GM18873 (cell line): ENCODE results near the gene FBXO31.
"Not testable (repeated sequence)": the region's sequence is repeated elsewhere in the genome, so short reads cannot be mapped to it uniquely, and the experiment has no call there.

Experiments
- ATAC-seq: cut with Tn5 transposase; IDR thresholded peaks from one replicate; pipeline ENCODE4 v1.9.1; 2021; ENCODE audit warnings: mild to moderate bottlenecking, moderate library complexity, moderate number of reproducible peaks; ENCODE audit not compliant: unreplicated experiment, low FRiP score

The FBXO31 gene

DNA sequence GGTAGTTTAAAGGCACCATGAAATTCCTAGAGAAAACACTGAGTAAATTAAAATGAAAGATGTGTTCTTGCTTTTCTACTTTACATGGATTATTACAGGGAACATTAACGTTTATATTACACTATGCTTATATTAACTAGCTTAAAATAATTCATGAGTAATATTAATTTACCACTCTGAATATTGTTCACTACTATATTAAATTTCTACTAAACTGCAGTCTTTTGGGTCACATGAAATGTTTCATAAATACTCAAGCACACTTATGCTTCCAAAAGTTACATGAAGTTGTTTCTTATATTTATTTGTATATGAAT is 5.2 kb upstream of the FBXO31 start:
- ATAC-seq = no peak

DNA sequence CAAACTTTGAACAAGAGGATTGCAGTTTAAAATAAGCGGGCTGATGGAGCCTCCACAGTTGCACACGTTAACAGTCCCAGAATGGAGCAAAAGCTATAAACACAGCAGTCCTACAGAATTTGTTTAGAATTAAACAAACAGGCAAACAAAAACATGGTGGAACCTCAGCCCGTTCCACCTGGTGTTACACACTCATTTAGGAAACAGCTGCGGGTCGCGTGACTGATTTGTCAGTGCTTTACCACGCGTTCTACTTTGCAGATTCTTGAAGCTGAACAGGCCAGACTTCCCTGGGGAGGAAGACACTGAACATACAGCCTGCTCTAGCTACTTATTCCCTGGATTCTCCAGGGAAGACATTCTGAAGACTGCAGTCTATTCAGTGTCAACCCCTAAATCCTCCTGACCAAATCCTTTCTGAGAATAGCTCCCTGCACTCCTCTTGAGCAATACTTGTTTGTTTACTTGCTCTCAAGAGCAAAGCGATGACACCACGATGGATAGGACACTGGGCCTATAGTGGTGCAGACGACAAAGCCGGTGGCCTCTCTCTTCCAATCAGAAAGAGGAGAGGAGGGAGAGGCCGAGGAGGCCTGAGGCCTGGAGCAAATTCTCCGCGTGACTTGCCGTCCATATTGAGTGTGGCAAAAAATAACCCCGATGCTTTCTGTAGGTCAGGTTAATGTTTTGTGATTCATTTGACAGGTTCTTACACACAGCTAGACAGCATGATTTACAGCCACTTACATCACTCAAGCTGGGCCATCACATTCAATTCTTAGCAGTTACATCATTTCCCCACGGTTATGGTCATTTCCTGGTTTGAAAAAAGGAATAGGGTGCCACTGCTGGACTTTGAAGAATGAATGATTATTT is 4.6 kb upstream of the FBXO31 start:
- peak; percentile 54 for ATAC-seq

DNA sequence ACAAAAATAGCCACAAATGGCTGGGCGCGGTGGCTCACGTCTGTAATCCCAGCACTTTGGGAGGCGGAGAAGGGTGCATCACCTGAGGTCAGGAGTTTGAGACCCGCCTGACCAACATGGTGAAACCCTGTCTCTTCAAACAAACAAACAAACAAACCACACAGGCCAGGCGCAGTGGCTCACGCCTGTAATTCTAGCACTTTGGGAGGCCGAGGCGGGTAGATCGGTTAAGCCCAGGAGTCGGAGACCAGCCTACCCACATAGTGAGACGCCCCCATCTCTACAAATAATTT is 1.2 kb upstream of the FBXO31 start:
- not testable (repeated sequence) for ATAC-seq

DNA sequence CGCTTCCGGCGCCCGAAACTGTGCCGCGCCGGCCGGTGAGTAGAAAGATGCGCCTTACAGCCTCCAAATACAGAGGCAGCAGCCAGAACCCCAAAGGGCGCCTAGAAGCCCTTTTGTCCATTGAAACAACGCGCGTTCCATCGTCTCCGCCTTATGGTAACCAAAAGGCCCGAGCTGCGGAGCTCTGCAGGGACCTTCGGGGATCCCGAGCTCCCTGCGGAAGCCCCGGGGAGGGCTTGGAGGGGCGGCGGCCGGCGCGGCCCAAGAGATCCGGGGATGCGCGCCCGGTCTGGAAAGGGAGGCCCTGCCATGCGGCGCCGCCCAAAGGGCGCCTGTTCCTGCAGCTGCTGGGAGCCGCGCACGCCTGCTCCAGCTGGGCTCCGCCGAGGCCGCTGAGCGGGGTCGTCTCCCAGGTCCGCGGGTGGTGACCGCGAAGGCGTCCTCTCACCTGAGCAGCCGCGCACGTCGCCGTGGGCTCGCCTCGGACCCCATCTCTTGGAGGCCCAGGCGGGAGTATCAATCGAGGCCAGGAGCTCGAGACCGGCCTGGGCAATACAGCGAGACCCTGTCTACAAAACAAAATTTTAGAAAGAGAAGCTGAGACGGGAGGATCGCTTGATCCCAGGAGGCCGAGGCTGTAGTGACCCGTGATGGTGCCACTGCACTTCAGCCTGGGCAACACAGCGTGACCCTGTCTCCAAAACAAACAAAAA is 742 bp upstream of the FBXO31 start:
- peak; percentile 0 for ATAC-seq

DNA sequence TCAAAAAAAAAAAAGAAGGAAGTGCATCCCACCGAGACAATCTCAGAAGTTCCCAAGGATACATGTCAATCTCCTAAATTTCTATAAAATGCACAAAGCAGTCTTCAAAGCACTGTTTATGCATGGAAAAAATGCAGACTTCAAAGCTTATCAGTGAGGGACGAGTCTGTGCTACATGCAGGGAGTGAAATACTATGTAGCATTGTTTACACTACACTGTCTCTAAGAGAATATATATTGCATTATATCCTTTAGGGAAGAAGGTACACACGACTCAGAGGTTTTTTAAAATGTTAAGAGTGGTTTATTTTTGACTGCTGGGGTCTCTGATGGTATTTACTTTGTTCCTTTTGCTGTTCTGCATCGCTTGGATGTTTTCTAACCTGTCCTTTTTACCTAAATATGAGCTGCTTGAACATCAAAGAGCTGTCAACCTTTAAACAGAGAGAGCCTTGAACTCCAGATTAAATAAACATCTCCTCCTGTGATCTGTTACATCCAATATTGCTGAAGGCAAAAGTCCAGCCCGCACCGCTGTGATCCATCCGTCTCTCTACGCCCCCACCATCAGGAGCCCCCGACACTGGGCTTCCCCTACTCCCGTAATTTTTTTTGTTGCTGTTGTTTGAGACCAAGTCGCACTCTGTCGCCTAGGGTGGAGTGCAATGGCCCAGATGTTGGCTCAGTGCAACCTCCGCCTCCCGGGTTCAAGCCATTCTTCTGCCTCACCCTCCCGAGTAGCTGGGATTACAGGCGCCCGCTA is 1.4 kb downstream of the FBXO31 start:
- ATAC-seq = no peak

DNA sequence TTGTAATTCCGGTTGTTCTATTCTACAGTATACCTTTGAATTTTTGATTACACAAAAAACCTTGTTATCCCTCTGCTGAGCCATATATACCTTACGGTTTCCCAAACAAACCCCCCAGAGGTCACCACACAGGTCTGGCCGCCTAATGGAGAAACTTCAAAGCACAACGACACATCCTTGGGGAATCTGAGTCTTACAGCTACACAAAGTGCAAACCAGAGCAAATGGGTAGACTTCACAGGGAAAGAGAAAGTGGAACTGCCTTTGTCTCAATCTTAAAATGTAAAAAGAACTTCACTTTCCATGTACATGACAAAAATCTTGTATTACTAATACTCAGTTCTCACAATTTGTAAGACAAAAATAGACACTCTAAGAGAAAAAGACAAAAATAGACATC is 2.7 kb downstream of the FBXO31 start:
- ATAC-seq = no peak

DNA sequence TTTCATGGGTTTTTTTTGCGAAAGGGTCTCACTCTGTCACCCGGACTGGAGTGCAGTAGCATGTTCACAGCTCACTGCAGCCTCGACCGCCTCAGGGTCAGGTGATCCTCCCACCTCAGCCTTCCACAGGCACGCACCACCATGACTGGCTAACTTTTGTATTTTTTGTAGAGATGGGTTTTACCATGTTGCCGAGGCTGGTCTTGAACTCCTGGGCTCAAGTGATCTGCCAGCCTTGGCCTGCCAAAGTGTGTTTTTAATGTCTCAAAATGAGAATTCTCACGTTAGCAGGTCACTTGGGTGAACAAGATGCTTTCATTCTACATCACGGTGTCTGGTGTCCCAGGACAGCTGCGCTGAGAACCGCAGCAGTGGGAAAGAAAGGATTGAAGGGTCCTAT is 3.2 kb downstream of the FBXO31 start:
- no peak for ATAC-seq

DNA sequence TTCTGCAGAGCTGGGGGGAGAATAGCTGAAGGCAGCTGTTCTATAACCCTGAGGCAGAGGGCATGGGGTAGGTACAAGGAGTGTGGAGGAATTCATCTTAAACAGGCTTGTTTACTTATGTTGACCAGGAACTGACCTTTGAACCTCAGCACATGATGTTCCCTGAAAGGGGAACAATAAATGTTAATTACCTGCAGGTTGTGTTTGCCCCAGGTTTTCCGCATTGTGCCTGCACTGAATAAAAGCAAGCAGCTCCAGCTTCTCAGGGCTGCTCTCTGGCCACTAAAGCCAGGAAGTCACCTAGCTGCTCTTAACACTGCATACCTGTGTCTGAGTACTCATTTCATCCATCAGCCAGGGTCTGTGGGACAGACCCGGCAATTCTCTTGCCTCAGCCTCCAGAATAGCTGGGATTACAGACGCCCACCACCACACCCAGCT is 4.2 kb downstream of the FBXO31 start:
- ATAC-seq = not testable (repeated sequence)

DNA sequence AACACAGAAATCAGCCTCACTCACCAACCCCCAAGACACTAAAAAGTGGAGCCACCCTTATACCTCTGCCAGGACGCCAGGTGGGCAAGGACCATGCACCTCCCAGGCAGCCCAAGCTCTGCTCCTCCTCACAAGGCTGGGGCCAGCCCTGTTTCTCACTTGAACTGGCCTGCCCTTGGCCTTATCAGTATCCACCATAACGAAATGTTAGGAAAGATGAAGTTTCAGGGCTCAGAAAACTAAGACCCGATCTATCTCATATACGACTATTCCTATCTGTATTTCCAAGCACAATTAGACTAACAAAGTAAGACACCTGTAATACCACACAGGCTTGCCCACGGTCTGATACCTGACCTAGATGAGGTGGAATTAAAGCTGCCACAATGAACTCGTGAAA is 6.9 kb downstream of the FBXO31 start:
- ATAC-seq = no peak

DNA sequence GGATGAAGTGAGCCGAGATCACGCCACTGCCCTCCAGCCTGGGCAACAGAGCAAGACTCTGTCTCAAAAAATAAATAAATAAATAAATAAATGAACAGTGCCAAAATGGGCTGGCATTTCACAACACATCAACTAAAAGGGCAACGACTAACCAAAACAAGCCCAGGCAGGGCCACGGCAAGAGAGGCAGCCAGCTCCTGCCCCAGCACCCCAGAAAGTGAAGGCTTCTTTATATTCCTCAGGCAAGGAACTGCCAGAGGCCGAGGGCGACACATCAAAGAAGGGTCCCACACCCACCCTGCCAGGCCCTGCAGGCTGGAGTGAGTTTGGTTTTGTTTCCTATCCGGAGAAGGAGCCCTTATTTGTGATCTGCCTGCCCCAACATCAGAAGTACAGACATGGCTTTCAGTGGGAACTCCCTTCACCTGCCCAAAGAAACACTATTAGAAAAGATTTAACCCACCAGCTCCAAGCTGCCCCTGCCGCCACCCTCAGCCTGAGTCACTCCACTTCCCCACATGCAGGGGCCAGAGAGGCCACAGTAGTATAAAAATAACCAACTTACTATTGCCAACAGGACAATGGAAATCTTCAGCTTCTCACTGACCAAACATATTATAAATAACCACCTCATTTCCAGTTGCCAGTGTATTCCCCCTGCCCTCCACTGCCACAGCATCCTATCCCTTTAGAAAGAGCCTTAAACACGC is 8.0 kb downstream of the FBXO31 start:
- no peak for ATAC-seq

DNA sequence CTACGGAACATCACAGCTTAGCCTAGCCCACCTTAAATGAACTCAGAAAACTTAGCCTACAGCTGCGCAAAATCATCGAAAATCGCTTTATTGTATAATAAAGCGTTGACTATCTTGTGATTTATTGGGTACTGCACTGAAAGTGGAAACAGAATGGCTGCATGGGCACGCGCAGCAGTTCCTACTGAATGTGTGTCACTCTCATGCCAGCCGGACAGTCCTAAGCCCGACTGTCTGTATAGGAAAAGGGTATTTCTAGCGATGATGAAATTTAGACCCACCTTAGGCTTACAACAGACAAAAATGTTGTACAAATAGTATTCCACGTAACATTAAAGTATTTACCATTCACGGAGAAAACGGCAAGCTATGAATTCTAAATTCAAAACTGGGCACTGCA is 9.3 kb downstream of the FBXO31 start:
- no peak for ATAC-seq

DNA sequence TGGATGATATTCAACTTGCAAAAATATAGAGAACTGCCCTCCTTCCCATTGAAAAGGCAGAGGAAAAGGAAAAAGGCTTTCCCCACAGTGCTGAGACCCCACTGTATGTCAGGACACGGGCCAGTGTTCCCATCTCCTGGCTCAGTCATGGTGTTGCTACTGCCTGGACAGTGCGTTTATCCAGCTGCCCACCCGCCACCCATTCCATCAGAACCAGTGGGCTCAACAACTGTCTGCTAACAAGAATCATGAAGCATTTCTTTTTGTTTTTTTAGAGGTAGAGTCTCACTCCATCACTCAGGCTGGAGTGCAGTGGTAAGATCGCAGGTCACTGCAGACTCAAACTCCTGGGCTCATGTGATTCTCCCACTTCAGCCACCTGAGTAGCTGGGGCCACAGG is 11.3 kb downstream of the FBXO31 start:
- ATAC-seq = no peak

DNA sequence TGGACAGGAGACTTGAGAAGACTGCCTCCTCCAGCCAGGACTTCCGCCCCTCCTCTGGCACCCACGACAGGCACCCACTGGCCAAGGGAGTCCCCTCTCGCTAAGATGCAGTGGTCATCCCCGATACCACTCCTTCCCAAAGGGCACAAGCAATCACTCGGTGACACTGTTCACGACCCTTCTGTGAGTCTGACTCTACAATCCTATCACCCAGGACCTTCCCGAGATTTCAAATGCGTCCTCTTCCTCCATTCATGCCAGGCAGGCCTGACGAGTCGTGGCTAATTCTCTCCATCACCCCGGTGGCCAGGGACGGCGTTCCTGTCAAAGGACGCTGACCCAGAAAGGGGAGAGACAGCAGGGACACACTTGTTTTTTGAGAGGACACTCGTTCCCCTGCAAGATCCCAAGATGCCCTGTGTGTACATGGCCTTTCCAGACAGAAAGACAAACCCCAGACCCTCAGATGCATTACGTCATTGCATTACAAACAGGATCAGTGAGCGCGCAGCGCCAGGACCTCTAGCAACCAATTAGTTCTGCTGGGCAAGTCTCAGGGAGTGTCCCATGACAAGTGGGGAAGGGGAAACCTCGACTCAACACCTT is 12.2 kb downstream of the FBXO31 start:
- no peak for ATAC-seq

DNA sequence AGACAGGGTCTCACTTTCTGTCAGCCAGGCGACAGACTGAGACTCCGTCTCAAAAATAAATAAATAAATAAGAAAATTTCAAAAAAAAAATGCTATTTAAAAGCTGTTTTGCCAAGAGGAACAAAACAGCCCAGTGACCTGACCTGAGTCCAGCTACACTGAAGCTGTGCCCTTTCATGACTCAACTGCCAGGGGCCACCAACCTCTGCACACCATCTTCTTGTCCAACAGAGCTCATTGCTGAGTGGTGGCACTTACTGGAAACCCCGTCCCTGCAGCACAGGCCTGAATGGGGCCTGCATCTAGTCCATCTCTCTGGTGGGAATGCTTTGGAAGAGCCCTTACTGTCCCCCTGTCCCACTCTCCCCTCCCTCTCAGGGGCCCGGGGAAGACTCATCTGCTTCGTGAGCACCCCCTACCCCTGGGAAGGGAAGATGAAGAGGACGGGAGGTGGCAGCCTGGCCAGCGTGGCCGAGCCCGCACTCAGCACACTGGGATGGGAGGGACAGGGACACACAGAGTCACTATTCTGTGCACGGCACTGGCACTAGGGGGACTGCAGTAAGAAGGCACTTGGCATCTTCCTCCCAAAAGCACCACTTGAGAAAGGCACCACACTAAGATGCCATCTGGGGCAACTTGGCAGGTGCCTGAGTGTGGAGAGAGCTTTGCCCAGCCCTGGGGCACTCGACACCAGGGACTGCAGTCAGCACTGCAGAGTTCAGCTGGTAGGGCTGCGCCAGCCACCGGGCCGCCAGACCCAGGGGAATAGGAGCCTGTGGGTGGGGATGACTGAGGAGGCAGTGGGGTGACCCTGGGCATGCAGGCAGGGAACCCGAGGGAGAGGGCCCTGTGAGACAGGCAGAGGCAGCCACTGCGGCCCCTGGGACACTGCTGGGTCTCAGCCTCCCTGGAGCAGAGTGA is 13.5 kb downstream of the FBXO31 start:
- ATAC-seq = no peak

DNA sequence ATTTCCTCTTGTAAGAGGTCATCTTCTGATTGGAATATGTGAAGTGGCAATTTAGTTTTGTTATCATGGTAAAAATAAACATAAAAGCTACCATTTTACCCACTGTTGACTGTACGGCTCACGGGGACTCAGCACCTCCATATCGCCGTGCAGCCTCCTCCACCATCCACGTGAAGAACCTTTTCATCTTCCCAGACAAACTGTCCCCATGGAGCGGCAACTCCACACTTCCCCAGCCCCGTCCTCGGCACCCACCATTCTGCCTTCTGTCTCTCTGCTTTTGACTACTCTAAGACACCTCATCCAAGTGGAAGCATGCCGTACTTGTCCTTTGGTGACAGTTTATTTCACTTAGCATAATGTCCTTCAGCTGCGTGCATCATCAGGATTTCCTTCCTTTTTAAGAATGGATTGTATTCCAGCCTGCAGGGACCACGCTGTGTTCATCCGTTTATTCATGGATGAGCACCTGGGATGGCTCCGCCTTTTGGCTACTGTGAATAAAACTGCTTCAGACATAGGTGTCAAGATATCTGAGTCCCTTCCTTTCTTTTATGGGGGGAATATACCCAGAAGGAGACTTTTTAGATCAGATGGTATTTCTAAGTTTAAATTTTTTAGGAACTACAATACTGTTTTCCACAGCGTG is 14.3 kb downstream of the FBXO31 start:
- no peak for ATAC-seq

DNA sequence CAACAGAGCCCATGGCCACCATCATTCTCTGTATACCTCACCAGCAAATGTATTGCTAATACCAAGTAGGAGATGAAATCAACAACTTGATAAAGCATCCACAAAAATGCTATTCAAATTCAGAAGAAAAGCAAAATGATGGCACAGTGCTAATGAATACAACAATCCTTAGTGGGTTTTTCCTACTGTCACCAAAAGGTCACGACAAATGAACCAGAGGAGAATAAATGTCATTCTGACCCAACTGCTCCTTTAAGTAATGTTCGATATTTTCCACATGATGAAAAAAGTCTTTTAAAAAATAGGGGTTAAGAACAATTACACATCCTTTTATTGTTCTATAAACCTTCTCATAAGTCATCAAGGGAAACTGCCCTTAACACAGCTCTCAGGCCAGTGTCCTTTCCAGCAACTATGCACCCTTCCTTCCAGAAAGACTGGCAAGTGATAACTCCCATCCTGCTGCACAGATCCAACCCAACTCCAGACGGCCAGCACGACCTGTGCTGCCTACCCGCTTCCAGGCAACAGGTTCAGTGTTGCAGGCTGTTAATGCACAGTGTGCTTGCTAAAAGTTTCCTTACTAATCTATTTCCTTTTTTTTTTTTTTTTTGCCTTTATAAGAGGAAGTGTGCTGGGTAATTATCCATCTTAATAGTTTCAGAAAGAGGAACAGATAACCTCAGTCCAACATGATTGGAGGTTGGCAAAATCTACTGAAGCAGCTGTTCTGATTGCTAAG is 15.4 kb downstream of the FBXO31 start:
- no peak for ATAC-seq

DNA sequence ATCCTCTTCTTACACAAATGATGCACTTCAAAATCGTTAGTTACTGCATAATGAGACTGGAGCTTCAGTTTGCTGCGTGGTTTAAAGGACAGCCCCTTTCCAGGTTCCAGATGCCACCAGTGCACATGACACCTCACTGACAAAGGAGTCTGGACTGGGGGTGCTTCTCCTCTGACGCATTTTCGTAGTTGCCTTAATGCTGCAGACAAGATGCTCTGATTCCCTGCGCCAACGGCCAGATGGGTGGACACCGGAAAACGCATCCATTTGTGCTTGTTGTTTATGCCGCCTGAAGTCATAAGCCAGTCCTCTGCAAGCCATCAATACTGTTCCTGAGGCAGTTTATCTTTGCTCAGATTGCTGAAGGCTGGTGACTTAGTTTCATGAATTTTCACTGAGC is 16.0 kb downstream of the FBXO31 start:
- no peak for ATAC-seq

DNA sequence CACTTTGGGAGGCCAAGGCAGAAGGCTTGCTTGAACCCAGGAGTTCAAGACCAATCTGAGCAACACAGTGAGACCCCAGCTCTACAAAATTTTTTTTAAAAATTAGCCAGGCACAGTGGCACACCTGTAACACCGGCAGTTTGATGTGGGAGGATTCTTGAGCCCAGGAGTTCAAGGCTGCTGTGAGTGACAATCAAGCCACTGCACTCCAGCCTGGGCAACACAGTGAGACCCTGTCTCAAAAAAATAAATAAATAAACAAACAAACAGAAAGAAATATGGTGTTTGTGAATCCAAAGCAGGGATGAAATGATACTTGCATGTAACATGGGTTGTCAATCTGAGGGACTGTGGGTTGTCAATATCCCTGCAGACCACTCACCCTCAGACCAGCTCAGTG is 16.6 kb downstream of the FBXO31 start:
- no peak for ATAC-seq
